ENCODE results near the gene RPS25.
"Not testable (repeated sequence)": the region's sequence is repeated elsewhere in the genome, so short reads cannot be mapped to it uniquely, and the experiment has no call there.

Gene RPS25

GRCh38 chr11:119038884-119039283 lies 20.7 kb upstream of the RPS25 start:
- no peak overlapping the region for H3K27ac ChIP-seq (ENCODE audit: poor library complexity, severe bottlenecking)
- H3K27me3 ChIP-seq (ENCODE audit: insufficient read depth, poor library complexity, severe bottlenecking) = no peaks in the 10 kb centered on the region
- no peaks in the 10 kb centered on the region for H3K36me3 ChIP-seq (ENCODE audit: low read depth)
- H3K4me3 ChIP-seq (ENCODE audit: severe bottlenecking) = no peak overlapping the region
- TF ChIP-seq CTCF (IDR thresholded peaks at IDR 0.05; ENCODE audit: poor library complexity, severe bottlenecking) = no peak
- ATAC-seq (ENCODE audit: low read depth) (no peak), DNase-seq (ENCODE audit: low spot score) (no peak)
- H3K4me1 ChIP-seq (ENCODE audit: insufficient read depth, poor library complexity, severe bottlenecking) = no peaks in the 10 kb centered on the region
- no peaks in the 10 kb centered on the region for H3K9me3 ChIP-seq (ENCODE audit: severe bottlenecking)

GRCh38 chr11:119034813-119035212 lies 16.7 kb upstream of the RPS25 start:
- Histone ChIP-seq H3K4me1 (ENCODE audit: insufficient read depth, poor library complexity, severe bottlenecking) (peaks cover 2% of the 10 kb centered on the region), H3K27me3 (ENCODE audit: insufficient read depth, poor library complexity, severe bottlenecking) (no peaks in the 10 kb centered on the region), H3K9me3 (ENCODE audit: severe bottlenecking) (no peaks in the 10 kb centered on the region), H3K36me3 (ENCODE audit: low read depth) (no peaks in the 10 kb centered on the region), H3K27ac (ENCODE audit: poor library complexity, severe bottlenecking) (no peak overlapping the region), H3K4me3 (ENCODE audit: severe bottlenecking) (no peak overlapping the region)
- TF ChIP-seq CTCF (IDR thresholded peaks at IDR 0.05; ENCODE audit: poor library complexity, severe bottlenecking) = no peak
- ATAC-seq (ENCODE audit: low read depth) (no peak), DNase-seq (ENCODE audit: low spot score) (no peak)

DNA sequence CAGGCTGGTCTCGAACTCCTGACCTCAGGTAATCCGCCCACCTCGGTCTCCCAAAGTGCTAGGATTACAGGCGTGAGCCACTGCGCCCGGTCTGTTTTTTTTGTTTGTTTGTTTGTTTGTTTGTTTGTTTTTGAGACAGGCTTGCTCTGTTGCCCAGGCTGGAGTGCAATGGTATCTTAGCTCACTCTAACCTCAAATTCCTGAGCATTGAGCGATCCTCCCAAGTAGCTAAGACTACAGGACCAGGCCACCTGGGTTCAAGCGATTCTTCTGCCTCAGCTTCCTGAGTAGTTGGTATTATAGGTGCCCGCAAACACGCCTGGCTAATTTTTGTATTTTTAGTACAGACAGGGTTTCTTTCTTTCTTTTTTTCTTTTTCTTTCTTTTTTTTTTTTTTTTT lies 15.3 kb upstream of the RPS25 start:
- not testable (repeated sequence) for H3K4me3 ChIP-seq (ENCODE audit: severe bottlenecking); ATAC-seq (ENCODE audit: low read depth); H3K27me3 ChIP-seq (ENCODE audit: insufficient read depth, poor library complexity, severe bottlenecking); H3K36me3 ChIP-seq (ENCODE audit: low read depth); H3K27ac ChIP-seq (ENCODE audit: poor library complexity, severe bottlenecking); H3K9me3 ChIP-seq (ENCODE audit: severe bottlenecking); DNase-seq (ENCODE audit: low spot score); H3K4me1 ChIP-seq (ENCODE audit: insufficient read depth, poor library complexity, severe bottlenecking)

DNA sequence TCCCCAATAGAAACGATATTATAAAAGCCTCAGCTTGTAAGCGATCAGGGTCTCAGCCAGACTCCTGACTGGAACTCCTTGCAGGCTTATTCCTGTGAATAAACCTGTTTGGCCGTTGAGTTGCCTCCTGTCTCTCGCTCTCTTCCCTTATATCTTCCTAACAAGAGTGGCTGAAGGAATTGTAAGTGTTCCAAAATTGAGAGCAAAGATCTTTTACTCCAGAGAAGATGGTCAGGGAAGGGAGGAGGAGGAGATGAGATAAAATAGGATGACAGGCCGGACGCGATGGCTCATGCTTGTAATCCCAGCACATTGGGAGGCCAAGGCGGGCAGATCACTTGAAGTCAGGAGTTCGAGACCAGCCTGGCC lies 13.8 kb upstream of the RPS25 start:
- peaks cover 18% of the 10 kb centered on the region for H3K36me3 ChIP-seq (ENCODE audit: low read depth)
- no peak overlapping the region for H3K4me3 ChIP-seq (ENCODE audit: severe bottlenecking)
- H3K27me3 ChIP-seq (ENCODE audit: insufficient read depth, poor library complexity, severe bottlenecking) = no peaks in the 10 kb centered on the region
- H3K27ac ChIP-seq (ENCODE audit: poor library complexity, severe bottlenecking) = no peak overlapping the region
- DNase-seq (ENCODE audit: low spot score) (no peak), ATAC-seq (ENCODE audit: low read depth) (no peak)
- no peak for TF ChIP-seq CTCF (IDR thresholded peaks at IDR 0.05; ENCODE audit: poor library complexity, severe bottlenecking)
- peaks cover 8% of the 10 kb centered on the region for H3K4me1 ChIP-seq (ENCODE audit: insufficient read depth, poor library complexity, severe bottlenecking)
- no peaks in the 10 kb centered on the region for H3K9me3 ChIP-seq (ENCODE audit: severe bottlenecking)

- H3K27ac ChIP-seq (ENCODE audit: poor library complexity, severe bottlenecking) = peak within 1 kb of the TSS; percentile 53
- peak; percentile 81 for ATAC-seq (ENCODE audit: low read depth)
- no peaks in the 10 kb centered on the region for H3K9me3 ChIP-seq (ENCODE audit: severe bottlenecking)
Observed at GRCh38 chr11:119030329-119031047, 12.3 kb upstream of the RPS25 start, which contains the start of gene SLC37A4. TSS of gene SLC37A4 (minus strand) at chr11:119030877.

More at GRCh38 chr11:119030329-119031047, 12.3 kb upstream of the RPS25 start, which contains the start of gene SLC37A4:
- Histone ChIP-seq H3K27me3 (ENCODE audit: insufficient read depth, poor library complexity, severe bottlenecking) (no peaks in the 10 kb centered on the region), H3K4me3 (ENCODE audit: severe bottlenecking) (peak within 1 kb of the TSS; percentile 82), H3K36me3 (ENCODE audit: low read depth) (peaks cover 19% of the 10 kb centered on the region), H3K4me1 (ENCODE audit: insufficient read depth, poor library complexity, severe bottlenecking) (peaks cover 8% of the 10 kb centered on the region)
- peak; percentile 96 for TF ChIP-seq CTCF (IDR thresholded peaks at IDR 0.05; ENCODE audit: poor library complexity, severe bottlenecking)
- DNase-seq (ENCODE audit: low spot score) = peak; percentile 98

Data from RWPE2 (cell line).